Panc1 (cell line): Measurements from ENCODE around the gene F5.

Source experiments
- CTCF ChIP-seq: fragments of 450-650 bp; IDR thresholded peaks from 2 replicates; pipeline ENCODE4 v1.5.1; 2017; ENCODE audit warnings: mild to moderate bottlenecking
- POLR2AphosphoS5 ChIP-seq: IDR thresholded peaks from 2 replicates; pipeline ENCODE4 v1.6.1; 2012; ENCODE audit warnings: mild to moderate bottlenecking, low read depth, low read length, moderate library complexity
- REST ChIP-seq, 2 experiments: IDR thresholded peaks; 2 replicates each; pipeline ENCODE4 v1.6.1; 2011 to 2012; ENCODE audit warnings: low read depth in 2 of 2, control low read depth in 1 of 2, low read length in 1 of 2, mild to moderate bottlenecking in 1 of 2, moderate library complexity in 1 of 2; ENCODE audit not compliant: insufficient read depth in 1 of 2

- TF ChIP-seq CTCF (no peak), POLR2AphosphoS5 (no peak), REST (IDR thresholded peaks at IDR 0.05; ENCODE audit: insufficient read depth in 1 of 2, low read depth in 2 of 2, low read length in 1 of 2) (no peak)
Observed at GRCh38 chr1:169608226-169608625, 21.9 kb upstream of the F5 start.
